Stromal cell of bone marrow (primary cell): Measurements from ENCODE around the gene SH3BGRL.
"Not testable (repeated sequence)": the region's sequence is repeated elsewhere in the genome, so short reads cannot be mapped to it uniquely, and the experiment has no call there.

ENCODE experiments used
- DNase-seq: peaks from one replicate; pipeline ENCODE4 v3.0.0-alpha.2; 2012; ENCODE audit warnings: low read depth

SH3BGRL gene

DNA sequence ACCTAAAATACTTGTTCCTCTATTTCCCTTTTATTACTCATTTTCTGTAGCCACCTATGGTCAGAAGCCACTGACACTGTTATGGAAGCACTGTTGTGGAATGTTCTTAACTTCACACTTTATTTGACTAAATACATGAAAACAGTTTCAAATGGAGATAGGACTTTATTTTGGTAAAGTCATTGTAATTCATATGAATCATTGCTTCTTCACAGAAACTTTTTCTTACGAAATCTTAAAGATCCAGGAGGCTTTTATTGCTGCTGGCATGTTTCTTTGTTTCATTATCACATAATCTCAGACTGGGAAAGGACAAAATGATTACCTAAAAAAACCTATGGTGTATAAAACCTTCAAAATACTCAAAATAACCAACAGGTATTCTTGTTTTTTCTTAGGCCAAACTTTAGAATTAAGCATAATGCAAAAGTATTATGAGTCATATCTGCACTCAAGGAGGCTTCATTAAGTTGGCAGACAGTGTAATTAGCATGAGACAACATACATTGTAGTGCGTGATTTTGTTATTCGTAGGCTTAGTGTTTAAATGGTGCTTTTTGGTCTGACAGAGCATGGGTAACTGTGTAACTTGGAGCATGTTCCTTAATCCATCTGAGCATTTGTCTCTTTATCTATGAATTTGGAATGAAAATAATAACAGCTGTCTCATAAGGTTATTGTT is 58.0 kb downstream of the SH3BGRL start:
- DNase-seq, result peak; percentile 7

- DNase-seq, result no peak
Observed at GRCh38 chrX:81261576-81261975, 59.7 kb downstream of the SH3BGRL start.

DNA sequence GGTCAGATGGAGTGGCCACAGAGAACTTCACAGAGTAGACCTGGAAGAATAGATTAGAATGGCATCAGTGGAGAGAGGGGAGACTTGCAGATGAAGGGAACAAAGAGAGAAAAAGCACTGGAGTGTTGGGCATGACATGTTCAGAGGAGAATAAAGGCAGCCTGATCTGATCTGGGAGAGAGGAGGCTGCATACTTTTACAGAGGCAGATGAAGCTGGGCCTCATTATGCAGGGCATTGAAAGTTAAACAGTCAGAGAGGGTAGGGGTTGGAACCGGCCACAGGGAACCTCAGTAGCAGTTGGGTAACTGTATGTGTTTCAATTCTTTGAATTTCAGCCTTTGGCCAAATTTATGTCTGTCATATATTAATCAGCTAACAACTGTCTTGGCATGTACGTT is 61.2 kb downstream of the SH3BGRL start:
- DNase-seq, result no peak

- no peak for DNase-seq
Observed at GRCh38 chrX:81278616-81279015, 76.7 kb downstream of the SH3BGRL start.

- no peak for DNase-seq
Observed at GRCh38 chrX:81280148-81280547, 78.2 kb downstream of the SH3BGRL start.

GRCh38 chrX:81286075-81286474 is 84.2 kb downstream of the SH3BGRL start:
- no peak for DNase-seq

DNA sequence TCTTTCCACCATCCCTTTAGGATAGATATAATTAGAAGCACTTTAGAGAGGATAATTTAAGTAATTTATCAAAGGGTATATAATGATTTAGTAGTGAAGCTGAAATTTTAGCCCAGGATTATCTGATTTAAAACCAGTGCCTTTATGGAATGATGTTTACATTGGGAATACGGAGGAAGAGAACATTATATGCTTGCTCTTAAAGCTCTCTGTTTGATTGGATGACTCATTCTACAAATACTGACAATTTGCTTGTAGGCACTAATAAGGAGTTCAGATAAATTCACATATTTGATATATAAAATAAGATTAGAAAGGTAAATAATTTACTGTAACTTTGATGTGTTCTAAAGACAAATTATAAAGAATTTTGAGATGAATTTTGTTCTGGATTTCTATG is 84.7 kb downstream of the SH3BGRL start:
- no peak for DNase-seq

DNA sequence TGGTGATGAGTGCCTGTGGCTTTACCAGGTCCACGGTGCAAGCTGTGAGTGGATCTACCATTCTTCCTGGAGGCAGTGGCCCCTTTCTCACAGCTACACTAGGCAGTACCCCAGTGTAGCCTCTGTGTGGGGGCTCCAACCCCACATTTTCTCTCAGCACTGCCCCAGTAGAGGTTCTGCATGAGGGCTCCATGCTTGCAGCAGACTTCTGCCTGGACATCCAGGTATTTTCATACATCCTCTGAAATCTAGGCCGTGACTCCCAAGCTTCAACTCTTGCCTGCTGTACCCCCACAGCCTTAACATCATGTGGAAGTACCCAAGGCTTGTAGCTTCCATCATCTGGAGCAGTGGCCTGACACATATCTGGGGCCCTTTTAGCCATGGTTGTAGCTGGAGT is 90.1 kb downstream of the SH3BGRL start:
- DNase-seq, result no peak

- DNase-seq, result no peak
Observed at GRCh38 chrX:81294101-81294500, 92.2 kb downstream of the SH3BGRL start.

DNA sequence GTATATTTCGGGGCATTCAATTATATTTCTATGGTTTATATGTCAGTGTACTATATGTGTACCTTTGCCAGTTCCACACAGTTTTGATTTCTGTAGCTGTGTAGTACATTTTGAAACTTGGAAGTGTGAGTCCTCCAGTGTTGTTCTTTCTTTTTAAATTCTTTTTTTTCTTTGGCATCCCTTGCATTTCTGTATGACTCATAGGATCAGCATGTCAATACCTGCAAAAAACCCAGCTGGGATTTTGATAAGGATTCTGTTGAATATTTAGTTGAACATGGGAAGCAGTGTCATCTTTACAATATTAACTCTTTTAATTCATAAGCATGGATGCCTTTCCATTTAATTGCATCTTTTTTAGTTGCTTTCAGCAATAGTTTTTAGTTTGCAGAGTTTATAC is 100.0 kb downstream of the SH3BGRL start:
- no peak for DNase-seq

DNA sequence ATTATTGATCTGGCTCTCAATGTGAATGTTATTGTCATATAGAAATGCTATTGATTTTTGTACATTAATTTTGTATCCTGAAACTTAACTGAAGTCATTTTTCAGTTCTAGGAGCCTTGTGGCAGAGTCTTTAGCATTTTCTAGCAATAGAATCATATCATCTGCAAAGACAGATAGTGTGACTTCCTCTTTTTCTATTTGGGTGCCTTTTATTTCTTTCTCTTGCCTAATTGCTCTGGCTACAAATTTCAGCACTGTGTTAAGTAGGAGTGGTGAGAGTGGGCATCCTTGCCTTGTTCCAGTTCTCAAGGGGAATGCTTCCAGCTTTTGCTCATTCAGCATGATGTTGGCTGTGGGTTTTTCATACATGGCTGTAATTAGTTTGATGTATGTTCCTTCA is 102.7 kb downstream of the SH3BGRL start:
- DNase-seq, result no peak

- no peak for DNase-seq
Observed at GRCh38 chrX:81305240-81305639, 103.3 kb downstream of the SH3BGRL start.

DNA sequence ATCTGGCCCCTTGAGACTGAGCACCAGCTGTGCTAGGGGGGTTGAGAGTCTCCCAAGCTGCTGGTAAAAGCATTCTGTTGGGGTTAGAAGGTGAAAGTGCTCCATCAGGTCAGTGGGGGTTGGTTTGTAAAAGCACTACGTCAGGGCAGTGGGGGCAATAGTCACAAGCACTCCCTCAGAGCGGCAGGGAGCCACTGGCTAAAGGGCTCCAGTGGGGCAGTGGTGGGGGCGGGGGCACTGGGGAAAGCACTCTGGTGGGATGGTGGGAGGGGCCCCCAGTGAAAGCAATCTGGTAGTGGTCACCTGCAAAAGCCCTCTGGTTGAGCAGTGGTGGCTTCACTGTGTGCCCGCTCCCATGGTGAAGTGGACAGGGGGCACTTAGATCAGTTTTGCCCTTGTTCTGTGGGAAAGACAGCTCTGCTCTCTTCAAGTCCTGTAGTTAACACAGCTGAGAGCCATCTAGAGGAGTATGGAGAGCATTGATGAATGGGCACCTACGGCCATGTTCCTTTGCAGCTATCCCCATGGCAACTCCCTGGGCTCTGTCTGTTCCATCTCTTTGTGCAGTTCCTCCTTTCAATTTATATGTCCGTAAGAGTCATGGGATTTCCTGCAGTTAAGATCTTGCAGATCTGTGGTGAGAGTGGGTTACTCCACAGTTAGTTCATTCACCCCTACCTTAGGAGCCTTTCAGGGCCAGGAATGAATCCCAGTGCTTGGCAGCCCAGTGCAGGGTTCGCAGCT is 106.4 kb downstream of the SH3BGRL start:
- DNase-seq, result no peak

- no peak for DNase-seq
Observed at GRCh38 chrX:81316163-81316562, 114.3 kb downstream of the SH3BGRL start.

GRCh38 chrX:81331653-81332052 is 129.8 kb downstream of the SH3BGRL start:
- DNase-seq, result not testable (repeated sequence)

DNA sequence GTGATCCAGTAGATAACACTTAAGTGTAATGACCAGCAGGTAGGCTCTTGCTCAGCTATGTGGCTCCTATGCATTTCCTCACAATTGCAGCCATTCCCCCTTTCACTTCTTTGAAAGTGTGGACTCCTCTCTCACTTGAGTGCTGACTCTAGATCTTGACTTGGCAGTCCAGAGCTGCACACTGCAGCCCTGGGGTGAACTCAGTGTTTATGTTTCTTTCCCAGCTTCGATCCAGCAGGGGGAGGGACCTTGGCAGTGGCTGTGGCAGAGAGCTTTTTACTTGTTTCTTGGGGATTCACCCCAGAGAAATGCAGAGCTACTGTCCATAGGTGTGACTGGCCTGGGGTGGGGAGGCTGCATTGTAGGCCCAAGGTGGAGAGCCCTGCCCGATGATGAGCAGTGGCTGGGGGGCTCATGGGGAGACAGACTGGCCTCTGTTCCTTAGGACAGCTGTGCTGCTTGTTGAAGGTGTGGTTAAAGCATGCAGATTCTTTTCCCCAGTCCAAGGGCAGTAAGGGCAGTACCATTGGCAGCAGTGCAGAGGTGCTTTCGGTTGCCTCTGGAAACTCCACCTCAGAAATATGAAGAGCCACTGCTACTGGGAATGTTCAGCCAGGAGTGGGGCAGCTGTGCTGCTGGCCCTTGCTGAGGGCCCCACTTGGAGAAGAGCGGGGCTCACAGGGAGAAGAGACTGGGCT is 134.7 kb downstream of the SH3BGRL start:
- DNase-seq, result peak; percentile 6

GRCh38 chrX:81337805-81338204 is 135.9 kb downstream of the SH3BGRL start:
- DNase-seq, result no peak

- DNase-seq, result no peak
Observed at GRCh38 chrX:81338924-81339323, 137.0 kb downstream of the SH3BGRL start.

DNA sequence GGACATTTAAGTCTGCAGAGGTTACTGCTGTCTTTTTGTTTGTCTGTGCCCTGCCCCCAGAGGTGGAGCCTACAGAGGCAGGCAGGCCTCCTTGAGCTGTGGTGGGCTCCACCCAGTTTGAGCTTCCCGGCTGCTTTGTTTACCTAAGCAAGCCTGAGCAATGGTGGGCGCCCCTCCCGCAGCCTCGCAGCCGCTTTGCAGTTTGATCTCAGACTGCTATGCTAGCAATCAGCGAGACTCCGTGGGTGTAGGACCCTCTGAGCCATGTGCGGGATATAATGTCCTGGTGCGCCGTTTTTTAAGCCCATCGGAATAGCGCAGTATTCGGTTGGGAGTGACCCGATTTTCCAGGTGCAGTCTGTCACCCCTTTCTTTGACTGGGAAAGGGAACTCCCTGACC is 143.4 kb downstream of the SH3BGRL start:
- DNase-seq, result not testable (repeated sequence)
